ENCODE data around the gene KRTAP12-1.

KRTAP12-1 gene

DNA sequence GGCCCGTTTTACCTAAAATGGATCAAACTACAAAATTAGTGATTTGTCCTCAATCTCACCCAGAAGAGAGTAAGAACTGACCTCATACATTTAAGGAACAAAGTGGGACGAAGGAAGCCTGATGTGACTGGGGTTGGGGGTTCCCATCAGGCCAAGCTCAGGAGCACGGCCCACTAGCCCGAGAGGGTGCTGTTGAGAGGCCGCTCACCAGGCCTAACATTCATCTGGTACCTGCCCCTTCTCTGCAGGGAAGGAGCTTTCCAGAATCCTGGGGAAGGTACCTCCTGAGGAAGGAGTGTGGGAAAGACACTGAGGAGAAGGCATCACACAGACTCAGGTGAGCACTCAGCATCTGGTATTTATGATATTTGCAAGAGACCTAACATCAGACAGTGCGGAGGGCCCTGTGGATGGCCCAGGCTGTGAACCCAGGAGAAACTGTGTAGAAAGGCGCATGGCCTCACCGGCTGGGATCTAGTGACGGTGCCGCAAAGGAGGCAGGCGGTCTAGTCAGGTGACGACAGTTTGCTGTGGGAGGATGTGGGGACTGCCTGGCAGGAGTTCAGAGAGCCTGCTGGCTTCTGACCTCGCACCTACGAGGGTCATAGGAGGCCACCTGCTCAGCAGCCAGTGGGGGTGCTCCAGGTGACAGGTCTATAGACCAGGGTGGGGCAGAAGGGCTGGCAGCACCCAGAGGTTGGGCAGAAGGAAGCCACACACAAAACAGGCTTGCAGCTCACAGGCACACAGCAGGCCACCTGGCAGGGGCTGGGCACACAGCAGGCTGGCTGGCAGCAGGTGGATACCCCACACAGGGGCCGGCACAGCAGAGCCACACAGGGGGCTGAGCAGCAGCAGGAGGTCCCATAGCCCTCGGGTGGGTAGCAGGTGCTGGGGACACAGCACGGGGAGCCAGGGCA is 28.0 kb downstream of the KRTAP12-1 start:
- Histone ChIP-seq H3K27me3 (ENCODE audit: insufficient read depth, low read length) (peaks cover 12% of the 10 kb centered on the region; the same call in 1 of the 2 replicates), H3K9me2 (ENCODE audit: low read depth, low read length) (no peaks in the 10 kb centered on the region), H3F3A (ENCODE audit: insufficient read depth, low read length) (no peaks in the 10 kb centered on the region), H3K9me3 (ENCODE audit: low read length) (0 out of 2 replicates have a peak, but pooled peaks cover 2% of the 10 kb centered on the region), H3K27ac (ENCODE audit: low read depth, low read length, poor library complexity, severe bottlenecking) (no peak overlapping the region), H2AFZ (ENCODE audit: low read length) (no peak overlapping the region), H3K4me1 (ENCODE audit: insufficient read depth, low read length, severe bottlenecking) (no peaks in the 10 kb centered on the region), H3K9ac (ENCODE audit: low read length) (no peak overlapping the region), H3K4me2 (ENCODE audit: low read length) (no peak overlapping the region), H3K79me2 (ENCODE audit: insufficient read depth, low read length) (no peaks in the 10 kb centered on the region), H3K4me3 (ENCODE audit: low read depth, low read length, poor library complexity, severe bottlenecking) (no peak overlapping the region), H4K20me1 (ENCODE audit: insufficient read depth, low read length) (no peaks in the 10 kb centered on the region), H3K36me3 (ENCODE audit: insufficient read depth, low read length) (no peaks in the 10 kb centered on the region; the same call in 1 of the 2 replicates)
- no peak for TF ChIP-seq CTCF (IDR thresholded peaks at IDR 0.05; ENCODE audit: low read length)
- no peak for TF ChIP-seq EZH2 (IDR thresholded peaks at IDR 0.05; ENCODE audit: borderline replicate concordance, low read length)

- Histone ChIP-seq H4K20me1 (ENCODE audit: insufficient read depth, low read length) (no peaks in the 10 kb centered on the region), H3K27ac (ENCODE audit: low read depth, low read length, poor library complexity, severe bottlenecking) (no peak overlapping the region), H3K36me3 (ENCODE audit: insufficient read depth, low read length) (no peaks in the 10 kb centered on the region; the same call in 1 of the 2 replicates), H3K4me3 (ENCODE audit: low read depth, low read length, poor library complexity, severe bottlenecking) (no peak overlapping the region), H3K4me2 (ENCODE audit: low read length) (no peak overlapping the region), H3F3A (ENCODE audit: insufficient read depth, low read length) (no peaks in the 10 kb centered on the region), H3K4me1 (ENCODE audit: insufficient read depth, low read length, severe bottlenecking) (no peaks in the 10 kb centered on the region), H3K9me3 (ENCODE audit: low read length) (0 out of 2 replicates have a peak, but pooled peaks cover 2% of the 10 kb centered on the region), H3K27me3 (ENCODE audit: insufficient read depth, low read length) (peaks cover 12% of the 10 kb centered on the region; the same call in 1 of the 2 replicates), H2AFZ (ENCODE audit: low read length) (no peak overlapping the region), H3K9me2 (ENCODE audit: low read depth, low read length) (no peaks in the 10 kb centered on the region), H3K79me2 (ENCODE audit: insufficient read depth, low read length) (no peaks in the 10 kb centered on the region), H3K9ac (ENCODE audit: low read length) (no peak overlapping the region)
- no peak for TF ChIP-seq CTCF (IDR thresholded peaks at IDR 0.05; ENCODE audit: low read length)
- no peak for TF ChIP-seq EZH2 (IDR thresholded peaks at IDR 0.05; ENCODE audit: borderline replicate concordance, low read length)
These were observed 28.8 kb downstream of the KRTAP12-1 start for GRCh38 chr21:44653123-44653522.

DNA sequence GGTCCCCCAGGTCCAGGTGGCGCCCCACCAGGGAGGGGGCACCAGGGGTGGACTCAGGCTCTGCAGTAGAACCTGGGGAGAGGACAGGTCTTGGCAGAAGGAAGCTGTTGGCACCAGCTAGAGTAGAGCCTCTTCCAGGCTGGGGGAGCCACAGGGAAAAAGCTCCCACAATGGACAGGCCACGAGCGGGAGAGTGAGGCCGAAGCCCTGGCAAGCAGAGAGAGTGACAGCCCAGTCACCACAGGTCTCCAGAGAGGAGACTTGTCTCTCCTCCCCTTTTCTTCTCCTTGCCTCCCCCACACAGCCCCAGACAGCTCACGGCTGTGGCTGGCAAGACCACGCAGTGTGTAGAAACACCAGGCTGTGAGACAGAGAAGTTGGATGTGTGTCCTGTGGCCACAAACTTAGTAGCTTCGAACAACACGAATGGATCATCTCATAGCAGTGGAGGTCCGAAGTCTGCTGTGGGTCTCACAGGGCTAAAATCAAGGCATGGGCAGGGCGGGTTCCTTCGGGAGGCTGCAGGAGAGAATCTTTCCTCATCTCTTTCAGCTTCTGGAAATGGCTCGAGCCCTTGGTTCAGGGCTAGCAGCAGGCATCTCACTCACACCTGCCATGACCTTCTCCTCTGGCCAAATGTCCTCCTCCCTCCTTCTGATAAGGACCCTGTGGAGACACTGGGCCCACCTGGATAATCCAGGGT is 30.8 kb downstream of the KRTAP12-1 start:
- no peak overlapping the region for H3K9ac ChIP-seq (ENCODE audit: low read length)
- no peak overlapping the region for H3K4me2 ChIP-seq (ENCODE audit: low read length)
- H3K27ac ChIP-seq (ENCODE audit: low read depth, low read length, poor library complexity, severe bottlenecking), result no peak overlapping the region
- H4K20me1 ChIP-seq (ENCODE audit: insufficient read depth, low read length), result no peaks in the 10 kb centered on the region
- no peaks in the 10 kb centered on the region for H3K79me2 ChIP-seq (ENCODE audit: insufficient read depth, low read length)
- H3K9me3 ChIP-seq (ENCODE audit: low read length), result 0 out of 2 replicates have a peak, but pooled peaks cover under 1% of the 10 kb centered on the region
- no peaks in the 10 kb centered on the region for H3K9me2 ChIP-seq (ENCODE audit: low read depth, low read length)
- no peak for TF ChIP-seq EZH2 (IDR thresholded peaks at IDR 0.05; ENCODE audit: borderline replicate concordance, low read length)
- TF ChIP-seq CTCF (IDR thresholded peaks at IDR 0.05; ENCODE audit: low read length), result no peak
- H2AFZ ChIP-seq (ENCODE audit: low read length), result no peak overlapping the region
- H3K36me3 ChIP-seq (ENCODE audit: insufficient read depth, low read length), result no peaks in the 10 kb centered on the region; the same call in 1 of the 2 replicates
- H3F3A ChIP-seq (ENCODE audit: insufficient read depth, low read length), result no peaks in the 10 kb centered on the region
- H3K27me3 ChIP-seq (ENCODE audit: insufficient read depth, low read length), result no peaks in the 10 kb centered on the region; the same call in 1 of the 2 replicates
- no peaks in the 10 kb centered on the region for H3K4me1 ChIP-seq (ENCODE audit: insufficient read depth, low read length, severe bottlenecking)
- H3K4me3 ChIP-seq (ENCODE audit: low read depth, low read length, poor library complexity, severe bottlenecking), result no peak overlapping the region

Data from OCI-LY1 (cell line).